GM12864 (cell line): ENCODE data around the gene PMEPA1.

ENCODE experiments used
- DNase-seq: peaks from one replicate; pipeline ENCODE4 v3.0.0-alpha.2; 2011; ENCODE audit warnings: low read depth
- H3K4me3 ChIP-seq: 2 replicates; pipeline ENCODE4 v1.5.1; 2011; ENCODE audit warnings: mild to moderate bottlenecking, low read depth, low read length, control low read depth
- TF ChIP-seq, protein P1 (sequence below): IDR thresholded peaks from 2 replicates; pipeline ENCODE4 v1.5.1; 2011; ENCODE audit warnings: low read depth, mild to moderate bottlenecking, moderate library complexity, low read length, control low read depth, inconsistent platforms; ENCODE audit errors: missing control alignments

The PMEPA1 gene, protein sequence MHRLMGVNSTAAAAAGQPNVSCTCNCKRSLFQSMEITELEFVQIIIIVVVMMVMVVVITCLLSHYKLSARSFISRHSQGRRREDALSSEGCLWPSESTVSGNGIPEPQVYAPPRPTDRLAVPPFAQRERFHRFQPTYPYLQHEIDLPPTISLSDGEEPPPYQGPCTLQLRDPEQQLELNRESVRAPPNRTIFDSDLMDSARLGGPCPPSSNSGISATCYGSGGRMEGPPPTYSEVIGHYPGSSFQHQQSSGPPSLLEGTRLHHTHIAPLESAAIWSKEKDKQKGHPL

DNA sequence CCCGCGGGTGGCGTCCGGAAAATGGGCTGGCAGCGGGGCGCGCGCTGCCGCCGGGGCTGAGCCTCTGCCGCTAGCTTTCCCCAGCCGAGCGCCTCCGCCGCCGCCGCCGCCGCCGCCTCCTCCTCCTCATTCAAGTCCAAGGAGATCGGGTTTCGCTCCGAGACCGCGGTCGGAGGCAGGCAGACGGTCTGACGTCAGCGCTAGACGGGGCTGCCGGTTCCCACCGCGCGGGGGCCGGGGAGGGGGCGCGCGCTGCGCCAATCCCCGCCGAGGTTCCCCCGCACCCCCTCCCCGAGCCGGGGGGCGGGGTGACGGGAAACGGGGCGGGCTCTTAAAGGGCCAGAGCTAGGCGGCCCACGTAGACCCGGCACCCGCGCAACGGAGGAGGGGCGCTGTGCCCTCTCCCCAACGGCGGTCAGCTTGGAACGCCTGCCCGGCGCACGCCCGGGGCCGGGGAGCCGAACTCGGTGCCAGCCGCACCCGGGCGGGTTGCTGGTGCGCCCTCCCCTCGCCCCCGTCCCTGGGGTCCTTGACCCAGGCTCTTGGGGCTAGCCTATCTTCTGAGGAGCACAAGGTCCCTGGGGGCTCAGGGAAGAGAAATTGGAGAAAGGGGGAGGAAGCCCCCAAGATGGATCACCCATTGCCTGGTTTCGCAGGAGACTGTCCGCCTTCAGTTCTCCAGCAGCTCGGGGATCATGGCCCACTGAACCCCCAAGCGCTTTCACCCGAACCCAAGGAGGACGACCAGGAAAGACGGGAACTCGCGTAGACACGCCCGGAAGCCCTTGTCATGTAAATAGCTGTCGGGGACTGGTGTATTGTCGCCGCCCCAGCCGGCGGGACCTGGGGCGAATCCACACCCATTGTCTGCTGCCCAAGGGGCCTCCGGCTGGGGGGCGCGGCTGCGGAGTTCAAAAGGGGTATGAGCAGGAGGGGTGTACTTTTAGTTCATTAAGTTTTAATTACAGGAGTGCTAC, at the start of gene PMEPA1:
PMEPA1 (minus strand) TSS at position 193 of the 977 bp plus-strand sequence. CDS start 433 bp downstream, outside the sequence.
- DNase-seq = no peak
- TF ChIP-seq, protein P1, sequence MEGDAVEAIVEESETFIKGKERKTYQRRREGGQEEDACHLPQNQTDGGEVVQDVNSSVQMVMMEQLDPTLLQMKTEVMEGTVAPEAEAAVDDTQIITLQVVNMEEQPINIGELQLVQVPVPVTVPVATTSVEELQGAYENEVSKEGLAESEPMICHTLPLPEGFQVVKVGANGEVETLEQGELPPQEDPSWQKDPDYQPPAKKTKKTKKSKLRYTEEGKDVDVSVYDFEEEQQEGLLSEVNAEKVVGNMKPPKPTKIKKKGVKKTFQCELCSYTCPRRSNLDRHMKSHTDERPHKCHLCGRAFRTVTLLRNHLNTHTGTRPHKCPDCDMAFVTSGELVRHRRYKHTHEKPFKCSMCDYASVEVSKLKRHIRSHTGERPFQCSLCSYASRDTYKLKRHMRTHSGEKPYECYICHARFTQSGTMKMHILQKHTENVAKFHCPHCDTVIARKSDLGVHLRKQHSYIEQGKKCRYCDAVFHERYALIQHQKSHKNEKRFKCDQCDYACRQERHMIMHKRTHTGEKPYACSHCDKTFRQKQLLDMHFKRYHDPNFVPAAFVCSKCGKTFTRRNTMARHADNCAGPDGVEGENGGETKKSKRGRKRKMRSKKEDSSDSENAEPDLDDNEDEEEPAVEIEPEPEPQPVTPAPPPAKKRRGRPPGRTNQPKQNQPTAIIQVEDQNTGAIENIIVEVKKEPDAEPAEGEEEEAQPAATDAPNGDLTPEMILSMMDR = no peak
- peak within 1 kb of the TSS; percentile 69 for H3K4me3 ChIP-seq

DNA sequence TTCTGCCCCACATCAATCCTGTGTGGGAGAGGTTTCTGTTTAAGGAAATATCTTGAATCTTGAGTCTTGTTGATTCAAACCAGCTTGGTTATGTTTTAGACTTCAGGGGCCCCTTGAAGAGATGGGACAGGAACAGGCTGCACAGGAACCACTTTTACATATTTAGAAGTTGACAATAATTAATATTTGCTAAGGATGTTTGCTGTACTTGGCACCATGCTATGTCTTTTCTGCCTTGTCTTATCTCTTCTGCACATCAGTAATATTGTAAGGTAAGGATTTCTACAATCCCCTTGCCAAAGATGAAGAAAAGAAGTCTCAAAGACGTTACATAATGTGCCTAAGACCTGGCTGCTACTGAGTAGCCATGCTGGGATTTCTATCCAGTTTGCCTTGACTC, 48.0 kb upstream of the PMEPA1 start:
- no peak for DNase-seq
- no peak overlapping the region for H3K4me3 ChIP-seq
- TF ChIP-seq, protein P1 = no peak

DNA sequence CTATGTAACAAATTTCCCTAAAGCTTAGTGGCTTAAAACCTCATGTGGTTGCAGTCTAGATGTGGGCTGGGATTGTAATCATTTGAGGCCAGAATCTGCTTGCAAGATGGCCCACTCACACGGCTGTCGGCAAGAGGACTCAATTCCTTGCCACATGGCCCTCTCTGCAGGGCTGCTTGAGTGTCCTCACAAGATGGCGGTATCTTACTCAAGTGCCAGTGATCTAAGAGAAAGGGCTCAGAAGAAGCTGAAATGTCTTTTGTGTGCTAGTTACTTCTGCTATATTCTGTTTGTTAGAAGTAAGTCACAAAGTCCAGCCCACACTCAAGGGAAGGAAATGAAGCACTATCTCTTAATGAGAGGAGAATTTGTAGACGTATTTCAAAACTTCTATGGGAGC, 47.1 kb upstream of the PMEPA1 start:
- no peak for DNase-seq
- TF ChIP-seq, protein P1 = no peak
- H3K4me3 ChIP-seq = no peak overlapping the region

DNA sequence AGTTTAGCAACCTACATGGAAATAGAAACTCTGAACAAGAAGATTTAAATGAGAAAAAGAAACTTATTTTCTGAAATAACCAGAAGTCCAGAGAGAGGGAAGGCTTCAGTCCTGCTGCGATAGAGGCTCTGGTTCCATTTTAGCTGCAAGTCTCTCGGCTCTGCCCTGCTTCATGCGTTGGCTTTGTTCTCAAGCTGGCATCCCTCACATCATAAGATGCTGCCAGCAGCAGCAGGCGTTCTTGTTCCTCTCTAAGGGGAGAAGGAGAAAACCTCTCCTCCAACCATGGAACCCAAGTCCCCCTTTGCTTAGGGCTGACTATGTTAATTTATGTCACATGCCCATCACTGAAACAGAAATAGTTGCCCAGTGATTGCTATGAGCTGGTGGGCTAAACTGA, 46.4 kb upstream of the PMEPA1 start:
- no peak overlapping the region for H3K4me3 ChIP-seq
- no peak for DNase-seq
- TF ChIP-seq, protein P1 = no peak

DNA sequence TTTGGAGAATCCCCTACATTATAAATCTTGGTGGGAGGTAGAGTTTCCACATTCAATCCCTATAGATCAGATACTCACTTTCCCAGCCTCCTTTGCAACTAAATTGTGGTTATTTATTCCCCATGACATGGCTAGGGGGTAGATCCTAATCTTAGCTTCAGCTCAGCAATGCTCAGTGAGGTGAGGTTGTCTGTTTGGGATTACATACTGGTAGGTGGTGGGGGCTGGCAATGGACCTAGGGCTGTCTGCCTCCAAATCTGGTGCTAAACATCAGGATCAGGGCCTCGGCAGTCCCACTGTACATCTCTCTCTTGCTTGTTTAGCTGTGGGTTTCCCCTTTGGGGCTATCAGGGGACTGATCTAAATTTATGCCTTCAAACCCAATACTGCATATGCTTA, 45.8 kb upstream of the PMEPA1 start:
- H3K4me3 ChIP-seq = no peak overlapping the region
- TF ChIP-seq, protein P1 = no peak
- DNase-seq = no peak

DNA sequence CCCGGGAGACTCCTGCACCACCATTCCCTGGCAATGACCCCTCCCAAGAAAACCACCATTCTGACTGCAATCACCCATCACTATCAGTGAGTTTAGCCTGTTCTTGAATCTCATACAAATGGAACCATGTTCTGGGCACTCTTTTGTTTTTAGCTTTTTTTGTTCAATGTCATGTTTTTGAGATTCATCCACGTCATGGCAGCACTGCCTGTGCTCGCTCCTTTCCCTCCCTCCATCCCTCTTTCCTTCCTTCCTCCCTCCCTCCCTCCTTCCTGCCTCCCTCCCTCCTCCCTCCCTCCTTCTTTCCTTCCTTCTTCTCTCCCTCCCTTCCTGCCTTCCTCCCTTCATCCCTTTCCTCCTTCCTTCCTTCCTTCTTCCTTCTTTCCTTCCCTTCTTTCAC, 44.4 kb upstream of the PMEPA1 start:
- TF ChIP-seq, protein P1 = no peak

More for the DNA sequence above, 44.4 kb upstream of the PMEPA1 start:
- DNase-seq = no peak
- no peak overlapping the region for H3K4me3 ChIP-seq
